NCI-H526 (cell line): Measurements from ENCODE around the gene SLC44A3.
A peak's percentile ranks its signal among the peaks of the same experiment; 100 is the strongest.
"Not testable (repeated sequence)": the region's sequence is repeated elsewhere in the genome, so short reads cannot be mapped to it uniquely, and the experiment has no call there.

Experiments
- DNase-seq, 2 experiments: peaks; one replicate each; lab custom pipeline; 2025; lab: John Stamatoyannopoulos, UW

Gene SLC44A3

GRCh38 chr1:94840381-94840780 lies 20.2 kb downstream of the SLC44A3 start:
- not testable (repeated sequence) for DNase-seq

GRCh38 chr1:94840808-94841207 lies 20.7 kb downstream of the SLC44A3 start:
- no peak for DNase-seq

- DNase-seq = no peak
Measured at GRCh38 chr1:94843430-94843829, 23.3 kb downstream of the SLC44A3 start.

- no peak for DNase-seq
Measured at GRCh38 chr1:94843846-94844245, 23.7 kb downstream of the SLC44A3 start.

DNA sequence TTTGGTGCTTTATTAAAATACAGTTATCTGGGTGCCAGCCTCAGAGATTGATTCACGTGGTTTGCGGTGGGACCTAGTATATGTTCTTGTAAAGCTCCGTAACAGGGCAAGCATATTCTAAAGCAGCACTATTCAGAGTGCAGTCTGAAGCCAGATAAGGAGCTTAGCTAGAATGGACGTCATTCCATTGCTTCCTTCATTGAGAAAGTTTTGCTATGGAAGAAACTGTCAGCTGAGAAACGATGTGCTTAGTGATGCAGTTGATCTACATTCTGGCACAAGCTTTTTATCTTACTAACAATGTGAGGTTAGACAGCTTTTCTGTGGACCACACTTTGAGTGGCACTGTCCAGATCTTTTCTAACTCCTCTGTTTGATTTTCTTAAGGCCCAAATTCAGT lies 26.2 kb downstream of the SLC44A3 start:
- no peak for DNase-seq

GRCh38 chr1:94851571-94851970 lies 31.4 kb downstream of the SLC44A3 start:
- DNase-seq = no peak

GRCh38 chr1:94852788-94853187 lies 32.6 kb downstream of the SLC44A3 start:
- no peak for DNase-seq

- DNase-seq = peak; percentile 74 to 93
Measured at GRCh38 chr1:94854458-94855306, 34.5 kb downstream of the SLC44A3 start.

- no peak for DNase-seq
Measured at GRCh38 chr1:94855307-94855700, 35.1 kb downstream of the SLC44A3 start.

DNA sequence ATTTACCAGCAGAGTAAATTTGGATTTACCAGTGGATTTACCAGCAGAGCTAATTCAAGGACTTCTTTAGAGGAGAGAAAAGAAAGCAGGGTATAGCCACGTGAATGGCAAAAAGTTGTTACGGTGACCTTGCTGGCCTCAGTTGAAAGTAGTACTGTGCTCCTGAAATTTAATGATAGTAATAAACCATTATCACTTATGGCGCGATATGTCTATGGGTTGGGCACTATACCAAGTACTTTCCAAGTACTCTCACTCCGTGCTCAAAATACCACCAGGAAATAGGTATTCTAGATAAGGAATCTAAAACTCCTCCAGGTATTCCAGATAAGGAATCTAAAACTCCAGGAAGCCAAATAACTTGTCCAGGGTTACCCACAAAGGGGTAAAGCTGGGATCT lies 35.8 kb downstream of the SLC44A3 start:
- no peak for DNase-seq

- DNase-seq = no peak
Measured at GRCh38 chr1:94856868-94857267, 36.7 kb downstream of the SLC44A3 start.

GRCh38 chr1:94858276-94858675 lies 38.1 kb downstream of the SLC44A3 start:
- DNase-seq = no peak

GRCh38 chr1:94859174-94859573 lies 39.0 kb downstream of the SLC44A3 start:
- DNase-seq = no peak

GRCh38 chr1:94862718-94863117 lies 42.6 kb downstream of the SLC44A3 start:
- DNase-seq = peak; percentile 3 to 7

DNA sequence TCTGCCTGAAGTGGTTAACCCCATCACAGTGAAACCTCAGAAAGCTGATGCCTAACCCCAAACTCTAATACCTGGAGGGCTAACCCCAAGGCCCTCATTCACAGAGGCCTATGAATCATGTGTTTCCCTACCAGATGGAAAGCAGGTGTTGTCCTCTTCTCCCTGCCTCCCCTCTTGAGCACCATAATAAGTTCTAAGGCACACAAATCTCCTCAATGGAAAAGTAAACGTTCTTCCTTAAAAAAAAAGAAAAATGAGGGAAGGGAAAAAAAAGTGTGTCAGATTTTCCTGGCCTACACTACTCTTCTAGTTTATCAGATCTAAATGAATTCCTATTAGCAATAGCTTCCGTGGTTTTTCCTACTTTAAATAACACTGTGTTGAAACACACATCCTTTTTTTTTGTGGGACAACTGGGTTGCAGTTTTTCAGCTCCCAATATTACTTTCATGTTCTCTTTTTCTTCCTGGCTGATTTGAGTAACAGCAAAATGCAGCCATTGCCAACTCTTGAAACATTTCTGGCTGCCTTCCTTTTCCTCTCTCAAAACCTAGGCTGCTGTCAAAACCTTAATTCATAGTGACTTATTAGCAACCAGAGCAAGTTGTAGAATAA lies 43.2 kb downstream of the SLC44A3 start:
- DNase-seq = no peak

DNA sequence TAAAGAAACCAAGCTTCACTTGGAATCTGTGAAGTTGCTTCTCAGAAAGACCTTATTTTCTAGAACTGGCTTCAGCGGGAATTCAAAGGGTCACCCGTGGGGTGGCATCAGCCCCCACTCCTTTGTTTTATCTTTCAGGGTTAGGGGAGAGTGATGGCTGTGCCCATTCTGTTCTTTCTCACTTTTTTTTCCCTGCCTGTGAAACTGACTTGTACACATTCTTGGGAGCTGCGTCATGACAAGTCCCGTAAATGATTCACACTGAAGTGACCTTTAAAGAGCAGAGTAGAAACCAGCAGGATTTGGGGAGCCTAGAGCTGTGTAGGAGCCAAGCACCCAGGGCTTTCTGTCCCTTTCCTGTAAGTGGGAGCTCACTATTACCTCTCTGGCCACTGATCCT lies 43.8 kb downstream of the SLC44A3 start:
- no peak for DNase-seq

GRCh38 chr1:94864821-94865220 lies 44.7 kb downstream of the SLC44A3 start:
- peak; percentile 10 to 48 for DNase-seq

DNA sequence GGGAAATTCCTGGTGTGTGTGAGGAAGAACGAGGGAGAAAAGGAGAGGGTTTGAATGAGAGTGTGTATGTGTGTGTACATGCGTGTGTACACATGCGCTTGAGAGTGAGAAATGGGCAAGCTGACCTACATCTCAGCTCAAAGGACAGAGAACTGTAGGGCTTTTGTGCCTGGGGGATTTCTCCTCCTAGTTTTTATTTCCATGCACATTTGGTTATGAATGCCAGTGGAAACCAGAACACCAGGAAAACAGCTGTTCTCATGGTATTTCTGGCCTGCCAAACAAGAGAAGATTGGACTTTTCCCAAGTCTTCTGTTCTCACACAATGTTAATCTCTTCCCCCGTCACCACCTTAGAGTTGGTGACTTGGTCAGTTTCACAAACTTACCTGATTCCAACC lies 45.2 kb downstream of the SLC44A3 start:
- DNase-seq = peak; percentile 90 to 92

DNA sequence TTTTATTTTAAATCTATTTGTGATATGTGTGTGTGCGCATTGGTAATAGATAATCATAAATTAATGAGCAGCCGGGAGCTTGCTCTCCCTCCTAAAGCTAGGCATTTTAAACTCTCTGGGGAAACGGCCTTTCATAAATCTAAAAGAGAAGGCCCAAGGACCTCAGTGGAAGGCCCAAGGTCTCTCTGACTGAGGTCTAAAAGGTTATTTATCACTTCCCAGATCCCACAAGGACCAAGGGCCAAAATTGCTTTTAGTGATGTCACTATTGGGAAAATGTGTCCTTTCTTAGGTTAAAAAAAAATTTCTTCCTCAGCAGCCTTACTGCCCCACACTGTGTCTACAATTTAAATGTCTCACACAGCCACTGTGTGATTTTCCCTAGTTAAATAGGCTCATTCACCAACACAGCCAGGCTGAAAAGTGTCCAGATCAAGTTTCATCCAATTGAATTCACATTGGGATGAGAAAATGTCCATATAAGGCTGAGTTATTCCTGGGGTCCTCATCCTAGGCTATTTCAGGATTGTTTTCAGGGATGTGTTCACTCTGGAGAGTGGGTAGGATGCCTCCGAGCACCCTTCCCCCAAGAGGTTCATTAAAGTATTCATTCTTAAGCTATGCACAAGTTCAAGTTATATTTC lies 46.1 kb downstream of the SLC44A3 start:
- peak; percentile 64 to 76 for DNase-seq

DNA sequence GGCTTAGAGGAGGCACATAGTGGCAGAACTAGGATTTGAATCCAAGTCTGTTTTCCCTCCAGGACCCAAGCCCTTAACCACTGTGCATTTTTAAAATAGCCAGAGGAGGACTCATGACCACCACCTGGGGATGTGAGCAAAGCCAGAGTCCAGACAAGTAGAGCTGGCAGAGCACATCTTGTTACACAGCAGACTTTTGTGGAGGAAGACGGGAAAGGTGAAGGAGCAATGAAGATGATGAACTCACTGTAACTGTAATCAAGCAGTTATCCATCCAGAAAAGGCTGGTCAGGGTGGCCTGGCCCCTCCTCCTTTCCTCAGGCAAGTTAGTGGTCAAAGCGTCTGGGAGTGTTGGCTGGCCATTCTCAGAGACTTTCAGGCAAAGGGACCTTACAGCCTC lies 50.9 kb downstream of the SLC44A3 start:
- DNase-seq = no peak

GRCh38 chr1:94872771-94873495 lies 52.8 kb downstream of the SLC44A3 start:
- DNase-seq = no peak
